Thyroid gland (tissue), 4 donors: ENCODE measurements around the gene H3-3A. TPM values are rescaled to one million over a fixed set of nuclear protein-coding genes. Genes with fewer than 3 reads are reported as not detected.

ENCODE experiments used
- DNase-seq, 2 donors: peaks; one replicate each; pipeline ENCODE4 v3.0.0-alpha.2; 2019
- H3K27ac ChIP-seq, 3 donors: fragments of 200-600 bp; sonication (generic); 1 replicate in 2 of 3; 2 replicates in 1 of 3; pipeline ENCODE4 v1.5.1; 2016 to 2019; ENCODE audit warnings: mild to moderate bottlenecking in 1 of 3, moderate library complexity in 1 of 3
- H3K27me3 ChIP-seq: fragments of 200-600 bp; sonication (generic); one replicate; pipeline ENCODE4 v1.5.1; 2019
- H3K36me3 ChIP-seq, 2 donors: fragments of 200-600 bp; sonication (generic); one replicate each; pipeline ENCODE4 v1.5.1; 2016 to 2019
- H3K4me1 ChIP-seq, 2 donors: fragments of 200-600 bp; sonication (generic); one replicate each; pipeline ENCODE4 v1.5.1; 2017 to 2019
- H3K4me3 ChIP-seq, 3 donors: fragments of 200-600 bp; sonication (generic); replicated peaks in 1 of 3; 1 replicate in 2 of 3; 2 replicates in 1 of 3; pipeline ENCODE4 v1.5.1; 2016; ENCODE audit warnings: mild to moderate bottlenecking in 1 of 3
- H3K9me3 ChIP-seq: fragments of 200-600 bp; sonication (generic); one replicate; pipeline ENCODE4 v1.5.1; 2017
- POLR2A ChIP-seq, 2 donors: fragments of 450-650 bp; IDR thresholded peaks; one replicate each; pipeline ENCODE4 v1.6.1; 2017; ENCODE audit warnings: antibody characterized with exemption in 2 of 2, mild to moderate bottlenecking in 2 of 2, moderate library complexity in 1 of 2
- WGBS, 2 donors: methylation state at CpG; one replicate each; pipeline ENCODE4 v1.1.5; 2017; 5-methylcytosine and 5-hydroxymethylcytosine counted together
- intact Hi-C: fragments of 100-400 bp; cut with DNase I; formaldehyde crosslinking; loops from one replicate; pipeline ENCODE4 v1.15.1; 2023
- total RNA-seq, 4 donors: library from RNA; depleted of rRNA; stranded (reverse); fragments of >200 nt; gene quantifications; one replicate each; pipeline ENCODE4 v1.2.3, GENCODE V29; 2016
- TF ChIP-seq, protein P1 (sequence below), 6 experiments: fragments of 200-600 bp in 3 of 6; fragments of 450-650 bp in 3 of 6; sonication (generic) in 3 of 6; IDR thresholded peaks; one replicate each; pipeline ENCODE4 v1.5.1; 2016 to 2019; ENCODE audit warnings: antibody characterized with exemption in 6 of 6, mild to moderate bottlenecking in 2 of 6, inconsistent platforms in 1 of 6, moderate library complexity in 1 of 6

Gene H3-3A
- total RNA-seq, 4 donors from 2014 or later, result 304 to 610 (median 445) TPM

- intact Hi-C loops, result no loop called here
- TF ChIP-seq, protein P1, sequence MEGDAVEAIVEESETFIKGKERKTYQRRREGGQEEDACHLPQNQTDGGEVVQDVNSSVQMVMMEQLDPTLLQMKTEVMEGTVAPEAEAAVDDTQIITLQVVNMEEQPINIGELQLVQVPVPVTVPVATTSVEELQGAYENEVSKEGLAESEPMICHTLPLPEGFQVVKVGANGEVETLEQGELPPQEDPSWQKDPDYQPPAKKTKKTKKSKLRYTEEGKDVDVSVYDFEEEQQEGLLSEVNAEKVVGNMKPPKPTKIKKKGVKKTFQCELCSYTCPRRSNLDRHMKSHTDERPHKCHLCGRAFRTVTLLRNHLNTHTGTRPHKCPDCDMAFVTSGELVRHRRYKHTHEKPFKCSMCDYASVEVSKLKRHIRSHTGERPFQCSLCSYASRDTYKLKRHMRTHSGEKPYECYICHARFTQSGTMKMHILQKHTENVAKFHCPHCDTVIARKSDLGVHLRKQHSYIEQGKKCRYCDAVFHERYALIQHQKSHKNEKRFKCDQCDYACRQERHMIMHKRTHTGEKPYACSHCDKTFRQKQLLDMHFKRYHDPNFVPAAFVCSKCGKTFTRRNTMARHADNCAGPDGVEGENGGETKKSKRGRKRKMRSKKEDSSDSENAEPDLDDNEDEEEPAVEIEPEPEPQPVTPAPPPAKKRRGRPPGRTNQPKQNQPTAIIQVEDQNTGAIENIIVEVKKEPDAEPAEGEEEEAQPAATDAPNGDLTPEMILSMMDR (IDR thresholded peaks at IDR 0.05), result no peak
- no peak for TF ChIP-seq POLR2A (IDR thresholded peaks at IDR 0.05)
- DNase-seq, result no peak
These were observed 48.8 kb downstream of the H3-3A start for GRCh38 chr1:226111098-226111882.

DNA sequence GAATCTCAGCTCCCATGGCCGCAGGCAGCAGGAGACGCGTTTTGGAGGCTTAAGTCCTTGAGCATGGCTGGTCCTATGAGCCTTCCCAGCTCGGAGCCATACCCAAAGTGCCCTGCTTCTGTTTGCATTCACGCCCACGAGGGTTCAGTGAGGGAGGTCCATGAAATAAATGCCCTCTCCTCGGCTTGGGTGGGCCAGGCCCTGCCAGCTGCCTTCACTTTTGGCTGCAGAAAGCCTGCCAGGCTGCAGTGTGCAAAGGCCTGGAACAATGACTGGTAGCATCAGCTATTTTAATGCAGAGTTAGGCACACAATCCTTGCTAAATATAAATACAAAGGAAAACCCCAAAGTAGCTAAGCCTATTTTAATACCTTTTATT is 49.4 kb downstream of the H3-3A start:
- Histone ChIP-seq H3K27ac (no peak overlapping the region), H3K4me3 (no peak overlapping the region), H3K9me3 (no peaks in the 10 kb centered on the region), H3K36me3 (no peaks in the 10 kb centered on the region), H3K4me1 (peaks cover 14 to 25% of the 10 kb centered on the region in 2 donors), H3K27me3 (no peaks in the 10 kb centered on the region)
- intact Hi-C loops, result no loop called here
- no peak for DNase-seq
- TF ChIP-seq, protein P1 (IDR thresholded peaks at IDR 0.05), result no peak
- TF ChIP-seq POLR2A (IDR thresholded peaks at IDR 0.05), result no peak
- WGBS, 2 donors, result 75 to 84% methylated on average over 7 of the region's 7 CpGs

More at GRCh38 chr1:226111098-226111882, 48.8 kb downstream of the H3-3A start:
- H3K27ac ChIP-seq, result peak overlapping the region; percentile 88 to 99 (median 98)
- H3K4me1 ChIP-seq, result peaks cover 14 to 25% of the 10 kb centered on the region in 2 donors
- 55 to 62% methylated on average over 11 of the region's 11 CpGs for WGBS, 2 donors
- H3K4me3 ChIP-seq, result peak overlapping the region in 2 of 3 donors; percentile 45 to 71
- no peaks in the 10 kb centered on the region for H3K9me3 ChIP-seq
- H3K36me3 ChIP-seq, result no peaks in the 10 kb centered on the region
- no peaks in the 10 kb centered on the region for H3K27me3 ChIP-seq

- TF ChIP-seq, protein P1 (IDR thresholded peaks at IDR 0.05), result no peak
- TF ChIP-seq POLR2A (IDR thresholded peaks at IDR 0.05), result no peak
- Histone ChIP-seq H3K4me3 (no peak overlapping the region), H3K9me3 (no peaks in the 10 kb centered on the region), H3K36me3 (no peaks in the 10 kb centered on the region), H3K27ac (no peak overlapping the region), H3K4me1 (peaks cover 14 to 25% of the 10 kb centered on the region in 2 donors), H3K27me3 (no peaks in the 10 kb centered on the region)
- 92 to 98% methylated on average over 3 of the region's 3 CpGs for WGBS, 2 donors
- DNase-seq, result no peak
- intact Hi-C loops, result no loop called here
These were observed 50.1 kb downstream of the H3-3A start for GRCh38 chr1:226112626-226113025.

- intact Hi-C loops, result no loop called here
These were observed 54.2 kb downstream of the H3-3A start for GRCh38 chr1:226116673-226117072.

GRCh38 chr1:226117330-226117729 is 54.8 kb downstream of the H3-3A start:
- WGBS, 2 donors, result 92 to 98% methylated on average over 6 of the region's 6 CpGs
- H3K9me3 ChIP-seq, result no peaks in the 10 kb centered on the region
- H3K27me3 ChIP-seq, result no peaks in the 10 kb centered on the region
- no peaks in the 10 kb centered on the region for H3K36me3 ChIP-seq
- no peak for TF ChIP-seq POLR2A (IDR thresholded peaks at IDR 0.05)
- TF ChIP-seq, protein P1 (IDR thresholded peaks at IDR 0.05), result no peak
- H3K4me1 ChIP-seq, result peaks cover 4 to 5% of the 10 kb centered on the region in 2 donors
- H3K27ac ChIP-seq, result no peak overlapping the region
- DNase-seq, result no peak
- intact Hi-C loops, result no loop called here
- H3K4me3 ChIP-seq, result no peak overlapping the region

More at GRCh38 chr1:226116673-226117072, 54.2 kb downstream of the H3-3A start:
- H3K9me3 ChIP-seq, result no peaks in the 10 kb centered on the region
- H3K4me1 ChIP-seq, result peaks cover 3 to 8% of the 10 kb centered on the region in 2 donors
- no peaks in the 10 kb centered on the region for H3K36me3 ChIP-seq
- TF ChIP-seq POLR2A (IDR thresholded peaks at IDR 0.05), result no peak
- TF ChIP-seq, protein P1 (IDR thresholded peaks at IDR 0.05), result no peak
- 59 to 60% methylated on average over 3 of the region's 3 CpGs for WGBS, 2 donors
- no peak for DNase-seq
- no peaks in the 10 kb centered on the region for H3K27me3 ChIP-seq
- no peak overlapping the region for H3K27ac ChIP-seq
- H3K4me3 ChIP-seq, result no peak overlapping the region
